K562 (cell line): ENCODE measurements around the gene CRYBG3. TPM values are rescaled to one million over a fixed set of nuclear protein-coding genes. Genes with fewer than 3 reads are reported as not detected.

Source experiments
- CHD7 ChIP-seq: fragments of 200-600 bp; sonication (generic); IDR thresholded peaks from one replicate; pipeline ENCODE4 v1.6.1; 2012; ENCODE audit warnings: mild to moderate bottlenecking, low read depth, low read length, inconsistent platforms
- FOS ChIP-seq: IDR thresholded peaks from 3 replicates; pipeline ENCODE4 v1.6.1; 2011; ENCODE audit not compliant: insufficient read length; ENCODE audit errors: extremely low read depth
- KHSRP ChIP-seq: fragments of 450-650 bp; IDR thresholded peaks from 2 replicates; pipeline ENCODE4 v1.6.1; 2017
- MAFF ChIP-seq: IDR thresholded peaks from 2 replicates; pipeline ENCODE4 v1.6.1; 2012; ENCODE audit warnings: low read length, improper control_type of control experiment
- MAFG ChIP-seq: fragments of 450-650 bp; conservative IDR thresholded peaks from 2 replicates; pipeline ENCODE4 v1.6.1; 2016; ENCODE audit warnings: missing genetic modification characterization, missing compliant biosample characterization
- MXD1 ChIP-seq: fragments of 250-450 bp; sonication (Bioruptor Pico); IDR thresholded peaks from 2 replicates; pipeline ENCODE4 v1.8.0; 2021; ENCODE audit warnings: borderline replicate concordance, mild to moderate bottlenecking, moderate library complexity; ENCODE audit not compliant: poor library complexity, severe bottlenecking
- NCOA1 ChIP-seq: fragments of 450-650 bp; IDR thresholded peaks from 2 replicates; pipeline ENCODE4 v1.6.1; 2016; ENCODE audit warnings: low read depth
- SMARCC2 ChIP-seq: fragments of 450-650 bp; IDR thresholded peaks from 2 replicates; pipeline ENCODE4 v1.6.1; 2017; ENCODE audit warnings: antibody characterized with exemption, moderate library complexity, mild to moderate bottlenecking, low read depth
- polyA plus RNA-seq, 8 experiments: library from polyadenylated mRNA; depleted of rRNA in 4 of 8; stranded (reverse) in 5 of 8; unstranded in 3 of 8; fragments of >200 nt; fragmentation: Nextera tagmentation in 2 of 8; fragmentation: Illumina TruSeq in 1 of 8; extraction: Ambion mirVana in 2 of 8; extraction: Trizol in 1 of 8; gene quantifications; 2 replicates each; pipeline versions ENCODE4 v1.2.1 to v1.2.3, GENCODE V29; 2011 to 2014; ENCODE audit warnings: inconsistent platforms in 1 of 8, missing spikeins in 1 of 8
- total RNA-seq, 7 experiments: library from RNA; depleted of rRNA in 6 of 7; stranded (reverse); fragments of >200 nt in 6 of 7; fragmentation: Illumina TruSeq in 2 of 7; extraction: Trizol in 2 of 7; gene quantifications; 2 replicates each; pipeline versions ENCODE4 v1.2.1 to v1.2.3, GENCODE V29; 2011 to 2021; ENCODE audit warnings: low replicate concordance in 1 of 7

Gene CRYBG3
- total and polyA plus RNA-seq, 9 of the 15 experiments (the other 6 are each of a cell fraction or from before 2014, with no cell fraction given) = 0.08 to 0.72 (median 0.18) TPM

GRCh38 chr3:97971679-97972567 is 150.1 kb downstream of the CRYBG3 start, which contains the start of gene RIOX2 (continued):
- TF ChIP-seq MAFF (no peak), FOS (no peak), SMARCC2 (no peak), MAFG (tag) (no peak), MXD1 (CRISPR knock-in tag) (no peak), CHD7 (no peak), KHSRP (no peak), NCOA1 (no peak)
